ENCODE data around the gene RALGAPA1.
"Not testable (repeated sequence)": the region's sequence is repeated elsewhere in the genome, so short reads cannot be mapped to it uniquely, and the experiment has no call there.

RALGAPA1 gene

GRCh38 chr14:35594616-35595015, 214.5 kb downstream of the RALGAPA1 start:
- H3K9me2 ChIP-seq (replicated peaks; ENCODE audit: control insufficient read depth, low read length), result no peaks in the 10 kb centered on the region
- no peaks in the 10 kb centered on the region for H3F3A ChIP-seq (ENCODE audit: control insufficient read depth, insufficient read depth)
- no peak overlapping the region for H3K27ac ChIP-seq (ENCODE audit: low read depth, low read length)
- H3K36me3 ChIP-seq (ENCODE audit: control insufficient read depth, low read length), result no peaks in the 10 kb centered on the region; the same call in 1 of the 2 replicates
- H3K4me3 ChIP-seq (ENCODE audit: low read length), result no peak overlapping the region
- H3K4me2 ChIP-seq (ENCODE audit: low read length), result no peak overlapping the region
- H3K79me2 ChIP-seq (ENCODE audit: control insufficient read depth, low read length), result no peaks in the 10 kb centered on the region
- no peaks in the 10 kb centered on the region for H3K27me3 ChIP-seq (ENCODE audit: control insufficient read depth, low read length)
- no peaks in the 10 kb centered on the region for H3K9me3 ChIP-seq (ENCODE audit: control insufficient read depth, insufficient read depth, low read length)
- H3K4me1 ChIP-seq (ENCODE audit: control insufficient read depth, low read length), result no peaks in the 10 kb centered on the region
- H4K20me1 ChIP-seq (ENCODE audit: control insufficient read depth, insufficient read depth, low read depth, low read length), result no peaks in the 10 kb centered on the region
- no peak for TF ChIP-seq EZH2phosphoT487 (IDR thresholded peaks at IDR 0.05; ENCODE audit: borderline replicate concordance, low read length)
- TF ChIP-seq CTCF (IDR thresholded peaks at IDR 0.05; ENCODE audit: low read depth, low read length, poor library complexity, severe bottlenecking), result no peak

GRCh38 chr14:35587373-35587772, 221.7 kb downstream of the RALGAPA1 start:
- not testable (repeated sequence) for H3K9me3 ChIP-seq (ENCODE audit: control insufficient read depth, insufficient read depth, low read length); H3K9me2 ChIP-seq (replicated peaks; ENCODE audit: control insufficient read depth, low read length); H3K79me2 ChIP-seq (ENCODE audit: control insufficient read depth, low read length); H3K4me2 ChIP-seq (ENCODE audit: low read length); H3K27ac ChIP-seq (ENCODE audit: low read depth, low read length); H3K36me3 ChIP-seq (ENCODE audit: control insufficient read depth, low read length); H3F3A ChIP-seq (ENCODE audit: control insufficient read depth, insufficient read depth); H3K27me3 ChIP-seq (ENCODE audit: control insufficient read depth, low read length); H4K20me1 ChIP-seq (ENCODE audit: control insufficient read depth, insufficient read depth, low read depth, low read length); H3K4me1 ChIP-seq (ENCODE audit: control insufficient read depth, low read length); H3K4me3 ChIP-seq (ENCODE audit: low read length)

- TF ChIP-seq EZH2phosphoT487 (IDR thresholded peaks at IDR 0.05; ENCODE audit: borderline replicate concordance, low read length) (no peak), CTCF (IDR thresholded peaks at IDR 0.05; ENCODE audit: low read depth, low read length, poor library complexity, severe bottlenecking) (no peak)
- no peak overlapping the region for H3K27ac ChIP-seq (ENCODE audit: low read depth, low read length)
These were observed 230.5 kb downstream of the RALGAPA1 start for GRCh38 chr14:35578639-35579038.

GRCh38 chr14:35578135-35578534, 231.0 kb downstream of the RALGAPA1 start:
- no peaks in the 10 kb centered on the region for H3K79me2 ChIP-seq (ENCODE audit: control insufficient read depth, low read length)
- H3F3A ChIP-seq (ENCODE audit: control insufficient read depth, insufficient read depth), result no peaks in the 10 kb centered on the region
- no peaks in the 10 kb centered on the region for H4K20me1 ChIP-seq (ENCODE audit: control insufficient read depth, insufficient read depth, low read depth, low read length)
- no peaks in the 10 kb centered on the region for H3K9me3 ChIP-seq (ENCODE audit: control insufficient read depth, insufficient read depth, low read length)
- H3K9me2 ChIP-seq (replicated peaks; ENCODE audit: control insufficient read depth, low read length), result no peaks in the 10 kb centered on the region
- TF ChIP-seq EZH2phosphoT487 (IDR thresholded peaks at IDR 0.05; ENCODE audit: borderline replicate concordance, low read length) (no peak), CTCF (IDR thresholded peaks at IDR 0.05; ENCODE audit: low read depth, low read length, poor library complexity, severe bottlenecking) (no peak)
- H3K27me3 ChIP-seq (ENCODE audit: control insufficient read depth, low read length), result no peaks in the 10 kb centered on the region
- no peaks in the 10 kb centered on the region for H3K36me3 ChIP-seq (ENCODE audit: control insufficient read depth, low read length)
- no peak overlapping the region for H3K27ac ChIP-seq (ENCODE audit: low read depth, low read length)
- peaks cover 5% of the 10 kb centered on the region for H3K4me1 ChIP-seq (ENCODE audit: control insufficient read depth, low read length)
- no peak overlapping the region for H3K4me3 ChIP-seq (ENCODE audit: low read length)
- no peak overlapping the region for H3K4me2 ChIP-seq (ENCODE audit: low read length)

More at GRCh38 chr14:35578639-35579038, 230.5 kb downstream of the RALGAPA1 start:
- H3F3A ChIP-seq (ENCODE audit: control insufficient read depth, insufficient read depth), result no peaks in the 10 kb centered on the region
- H3K9me3 ChIP-seq (ENCODE audit: control insufficient read depth, insufficient read depth, low read length), result no peaks in the 10 kb centered on the region
- H3K36me3 ChIP-seq (ENCODE audit: control insufficient read depth, low read length), result no peaks in the 10 kb centered on the region
- H3K79me2 ChIP-seq (ENCODE audit: control insufficient read depth, low read length), result no peaks in the 10 kb centered on the region
- H3K4me1 ChIP-seq (ENCODE audit: control insufficient read depth, low read length), result peaks cover 5% of the 10 kb centered on the region
- H3K4me3 ChIP-seq (ENCODE audit: low read length), result no peak overlapping the region
- H3K9me2 ChIP-seq (replicated peaks; ENCODE audit: control insufficient read depth, low read length), result no peaks in the 10 kb centered on the region
- no peak overlapping the region for H3K4me2 ChIP-seq (ENCODE audit: low read length)
- H3K27me3 ChIP-seq (ENCODE audit: control insufficient read depth, low read length), result no peaks in the 10 kb centered on the region
- no peaks in the 10 kb centered on the region for H4K20me1 ChIP-seq (ENCODE audit: control insufficient read depth, insufficient read depth, low read depth, low read length)

All from DOHH2 (cell line).